ENCODE results near the gene RAP1GDS1. TPM values are rescaled to one million over a fixed set of nuclear protein-coding genes. Genes with fewer than 3 reads are reported as not detected.

RAP1GDS1 gene
- total RNA-seq, 2 donors from 2014 or later: 41.0 to 47.0 TPM

GRCh38 chr4:98491899-98492559 lies 230.8 kb downstream of the RAP1GDS1 start:
- H3K27me3 Mint-ChIP-seq: no peaks in the 10 kb centered on the region
- ATAC-seq: no peak
- DNase-seq: no peak
- H3K36me3 Mint-ChIP-seq (ENCODE audit: low read depth): no peaks in the 10 kb centered on the region
- H3K27ac Mint-ChIP-seq: peak overlapping the region; percentile 19
- H3K9me3 ChIP-seq (ENCODE audit: control insufficient read depth, low read length, poor library complexity, severe bottlenecking): no peaks in the 10 kb centered on the region
- H3K4me1 Mint-ChIP-seq: peaks cover 32% of the 10 kb centered on the region
- H3K4me3 Mint-ChIP-seq: no peak overlapping the region

- Mint-ChIP-seq H3K27ac (peak overlapping the region; percentile 60), H3K36me3 (ENCODE audit: low read depth) (peaks cover 2% of the 10 kb centered on the region), H3K4me1 (peaks cover 29% of the 10 kb centered on the region), H3K4me3 (no peak overlapping the region), H3K27me3 (no peaks in the 10 kb centered on the region)
- no peaks in the 10 kb centered on the region for H3K9me3 ChIP-seq (ENCODE audit: control insufficient read depth, low read length, poor library complexity, severe bottlenecking)
- DNase-seq (no peak), ATAC-seq (no peak)
Measured at GRCh38 chr4:98493296-98493695, 232.1 kb downstream of the RAP1GDS1 start.

Other genes with a start within 250 kb of the RAP1GDS1 start
- under 1 TPM; 0.17 to 0.21 TPM for gene STPG2, start 117.9 kb upstream of the RAP1GDS1 start, total RNA-seq